Caco-2 (cell line): ENCODE results near the gene B3GALT4. TPM values are rescaled to one million over a fixed set of nuclear protein-coding genes. Genes with fewer than 3 reads are reported as not detected.
A peak's percentile ranks its signal among the peaks of the same experiment; 100 is the strongest.

Experiments
- Bru-seq: library from RNA; stranded (reverse); fragments of 400-500 nt; gene quantifications from one replicate; lab custom pipeline; 2021; lab: Mats Ljungman, UMichigan
- BruChase-seq, 2 experiments: library from RNA; stranded (reverse); fragments of 400-500 nt; gene quantifications; one replicate each; lab custom pipeline; 2021; lab: Mats Ljungman, UMichigan
- BruUV-seq: library from RNA; stranded (reverse); fragments of 400-500 nt; replicated peaks from 2 replicates; lab custom pipeline; 2021; lab: Mats Ljungman, UMichigan
- CTCF ChIA-PET: fragments of 300-600 bp; sonication (Branson Sonifier 250); formaldehyde crosslinking; loops from one replicate; lab custom pipeline; 2022; ENCODE audit warnings: antibody characterized with exemption; lab: Charles Lee
- POLR2A ChIA-PET: fragments of 300-600 bp; sonication (Branson Sonifier 250); formaldehyde crosslinking; loops from one replicate; lab custom pipeline; 2022; ENCODE audit warnings: antibody characterized with exemption; lab: Charles Lee
- DNase-seq, 2 experiments: peaks; one replicate each; pipeline versions ENCODE4 v3.0.0 to v3.0.0-alpha.2; 2020 to 2022
- H3K27me3 ChIP-seq: replicated peaks from 2 replicates; pipeline ENCODE4 v1.6.0; 2011; ENCODE audit warnings: low read length; ENCODE audit not compliant: control insufficient read depth, insufficient read depth
- H3K36me3 ChIP-seq: 2 replicates; pipeline ENCODE4 v1.5.1; 2011; ENCODE audit warnings: low read length; ENCODE audit not compliant: control insufficient read depth, insufficient read depth
- H3K4me1 ChIP-seq: fragments of 250-450 bp; sonication (Bioruptor Pico); 2 replicates; pipeline ENCODE4 v1.5.1; 2020; ENCODE audit warnings: mild to moderate bottlenecking
- H3K4me3 ChIP-seq: 2 replicates; pipeline ENCODE4 v1.5.1; 2011; ENCODE audit warnings: low read depth, mild to moderate bottlenecking, control low read depth, low read length
- H3K9me3 ChIP-seq: fragments of 250-450 bp; sonication (Bioruptor Pico); 2 replicates; pipeline ENCODE4 v1.5.1; 2020; ENCODE audit warnings: mild to moderate bottlenecking, moderate library complexity
- H3K27ac Mint-ChIP-seq: one replicate; pipeline ENCODE4 v1.8.0; 2022; ENCODE audit warnings: mixed read lengths; ENCODE audit not compliant: unreplicated experiment
- H3K27me3 Mint-ChIP-seq: one replicate; pipeline ENCODE4 v1.8.0; 2022; ENCODE audit warnings: mixed read lengths; ENCODE audit not compliant: insufficient read depth, unreplicated experiment
- H3K36me3 Mint-ChIP-seq: one replicate; pipeline ENCODE4 v1.8.0; 2022; ENCODE audit warnings: mild to moderate bottlenecking, mixed read lengths; ENCODE audit not compliant: insufficient read depth, unreplicated experiment
- H3K4me1 Mint-ChIP-seq: one replicate; pipeline ENCODE4 v1.8.0; 2022; ENCODE audit warnings: low read depth, mixed read lengths; ENCODE audit not compliant: unreplicated experiment
- H3K4me3 Mint-ChIP-seq: one replicate; pipeline ENCODE4 v1.8.0; 2022; ENCODE audit warnings: mild to moderate bottlenecking, moderate library complexity, mixed read lengths; ENCODE audit not compliant: unreplicated experiment
- H3K9me3 Mint-ChIP-seq: one replicate; pipeline ENCODE4 v1.8.0; 2022; ENCODE audit warnings: mixed read lengths; ENCODE audit not compliant: unreplicated experiment
- intact Hi-C: fragments of 100-400 bp; cut with micrococcal nuclease; formaldehyde crosslinking; loops from one replicate; pipeline ENCODE4 v1.10.0; 2022; ENCODE audit not compliant: unreplicated experiment
- long read RNA-seq: library from polyadenylated mRNA; stranded (forward); transcript quantifications from one replicate; pipeline ENCODE4 v2.0.0, GENCODE V29; 2022
- total RNA-seq: library from RNA; stranded (reverse); gene quantifications from 2 replicates; pipeline ENCODE4 v1.2.3, GENCODE V29; 2022
- TF ChIP-seq, protein P1 (sequence below), 2 experiments: fragments of 200-600 bp in 1 of 2; IDR thresholded peaks; 1 replicate in 1 of 2; 2 replicates in 1 of 2; pipeline versions ENCODE4 v1.5.1 to v1.8.0; 2011 to 2022; ENCODE audit warnings: antibody characterized with exemption in 1 of 2, control low read depth in 1 of 2, inconsistent platforms in 1 of 2, low read depth in 1 of 2, low read length in 1 of 2, mild to moderate bottlenecking in 1 of 2, moderate library complexity in 1 of 2; ENCODE audit not compliant: insufficient read depth in 1 of 2, severe bottlenecking in 1 of 2, unreplicated experiment in 1 of 2

Gene B3GALT4, protein sequence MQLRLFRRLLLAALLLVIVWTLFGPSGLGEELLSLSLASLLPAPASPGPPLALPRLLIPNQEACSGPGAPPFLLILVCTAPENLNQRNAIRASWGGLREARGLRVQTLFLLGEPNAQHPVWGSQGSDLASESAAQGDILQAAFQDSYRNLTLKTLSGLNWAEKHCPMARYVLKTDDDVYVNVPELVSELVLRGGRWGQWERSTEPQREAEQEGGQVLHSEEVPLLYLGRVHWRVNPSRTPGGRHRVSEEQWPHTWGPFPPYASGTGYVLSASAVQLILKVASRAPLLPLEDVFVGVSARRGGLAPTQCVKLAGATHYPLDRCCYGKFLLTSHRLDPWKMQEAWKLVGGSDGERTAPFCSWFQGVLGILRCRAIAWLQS
- total RNA-seq, result 0.34 and 0.67 TPM in 2 replicates
- Bru-seq, nascent RNA, result percentile 47 among the genes with signal in this experiment
- BruChase-seq, experiment 1, labeled RNA remaining after a 2-hour chase, result percentile 26 among the genes with signal in this experiment
- percentile 24 among the genes with signal in this experiment for BruChase-seq, experiment 2, labeled RNA remaining after a 6-hour chase
- long read RNA-seq, result 0 reads

DNA sequence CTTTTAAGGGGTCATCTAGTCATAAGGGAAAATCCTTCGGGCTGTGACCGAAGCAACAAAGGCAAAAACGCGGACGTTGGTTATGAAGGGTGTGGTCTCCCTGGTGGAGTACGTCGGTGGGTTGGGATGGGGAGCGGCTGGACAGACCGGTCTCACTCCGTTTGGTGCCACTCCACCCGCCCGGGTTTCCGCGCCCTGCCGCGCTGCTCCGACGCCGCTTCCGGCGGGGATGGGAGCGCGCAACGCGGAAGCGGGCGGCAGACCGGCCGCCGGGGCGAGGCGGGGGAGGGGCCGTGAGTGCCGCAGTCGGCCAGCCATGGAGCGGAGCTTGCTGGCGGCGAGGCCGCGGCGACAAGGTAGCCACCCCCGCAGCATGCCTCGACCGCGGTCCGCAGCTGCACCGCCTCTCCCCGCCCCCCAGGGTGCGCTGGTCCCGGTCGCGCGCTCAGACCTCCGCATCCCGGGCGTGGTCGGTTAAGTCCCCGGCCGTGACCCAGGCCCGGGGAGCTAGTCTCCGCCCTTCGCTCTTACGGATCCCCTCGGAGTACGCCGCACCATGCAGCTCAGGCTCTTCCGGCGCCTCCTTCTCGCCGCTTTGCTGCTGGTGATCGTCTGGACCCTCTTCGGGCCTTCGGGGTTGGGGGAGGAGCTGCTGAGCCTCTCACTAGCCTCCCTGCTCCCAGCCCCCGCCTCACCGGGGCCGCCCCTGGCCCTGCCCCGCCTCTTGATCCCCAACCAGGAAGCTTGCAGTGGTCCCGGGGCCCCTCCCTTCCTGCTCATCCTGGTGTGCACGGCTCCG is at the start of gene B3GALT4:
TSS of gene B3GALT4 (plus strand) at position 260 of the 799 bp plus-strand sequence. CDS start at position 557, 297 bp downstream.
- intact Hi-C loops, result no loop called here
- ChIA-PET CTCF (interaction anchor here (1.0 to 1.9 kb wide), 3 partner anchors 12 to 130 kb away, joined by 4 to 8 read pairs (median 4); partner anchors contain the start of genes PFDN6 and WDR46), POLR2A (interaction anchor here (0.6 to 3.0 kb wide), 3 partner anchors 12 to 631 kb away, joined by 3 to 10 read pairs (median 3); partner anchors contain the start of genes PFDN6 and WDR46)
- Histone ChIP-seq H3K9me3 (no peaks in the 10 kb centered on the region), H3K4me1 (peaks cover 18% of the 10 kb centered on the region), H3K36me3 (peaks cover 9% of the 10 kb centered on the region), H3K4me3 (no peak within 1 kb of the TSS), H3K27me3 (no peaks in the 10 kb centered on the region)
- Mint-ChIP-seq H3K4me3 (peak within 1 kb of the TSS; percentile 56), H3K27ac (peak within 1 kb of the TSS; percentile 18), H3K36me3 (peaks cover 86% of the 10 kb centered on the region), H3K27me3 (no peaks in the 10 kb centered on the region), H3K9me3 (no peaks in the 10 kb centered on the region), H3K4me1 (peaks cover 18% of the 10 kb centered on the region)
- no TSS peak for BruUV-seq
- TF ChIP-seq, protein P1, sequence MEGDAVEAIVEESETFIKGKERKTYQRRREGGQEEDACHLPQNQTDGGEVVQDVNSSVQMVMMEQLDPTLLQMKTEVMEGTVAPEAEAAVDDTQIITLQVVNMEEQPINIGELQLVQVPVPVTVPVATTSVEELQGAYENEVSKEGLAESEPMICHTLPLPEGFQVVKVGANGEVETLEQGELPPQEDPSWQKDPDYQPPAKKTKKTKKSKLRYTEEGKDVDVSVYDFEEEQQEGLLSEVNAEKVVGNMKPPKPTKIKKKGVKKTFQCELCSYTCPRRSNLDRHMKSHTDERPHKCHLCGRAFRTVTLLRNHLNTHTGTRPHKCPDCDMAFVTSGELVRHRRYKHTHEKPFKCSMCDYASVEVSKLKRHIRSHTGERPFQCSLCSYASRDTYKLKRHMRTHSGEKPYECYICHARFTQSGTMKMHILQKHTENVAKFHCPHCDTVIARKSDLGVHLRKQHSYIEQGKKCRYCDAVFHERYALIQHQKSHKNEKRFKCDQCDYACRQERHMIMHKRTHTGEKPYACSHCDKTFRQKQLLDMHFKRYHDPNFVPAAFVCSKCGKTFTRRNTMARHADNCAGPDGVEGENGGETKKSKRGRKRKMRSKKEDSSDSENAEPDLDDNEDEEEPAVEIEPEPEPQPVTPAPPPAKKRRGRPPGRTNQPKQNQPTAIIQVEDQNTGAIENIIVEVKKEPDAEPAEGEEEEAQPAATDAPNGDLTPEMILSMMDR (IDR thresholded peaks at IDR 0.05; ENCODE audit: insufficient read depth in 1 of 2, low read depth in 1 of 2, low read length in 1 of 2, severe bottlenecking in 1 of 2, unreplicated experiment in 1 of 2), result peak; percentile 10 to 44
- DNase-seq, result peak in 1 of 2 experiments; percentile 55

DNA sequence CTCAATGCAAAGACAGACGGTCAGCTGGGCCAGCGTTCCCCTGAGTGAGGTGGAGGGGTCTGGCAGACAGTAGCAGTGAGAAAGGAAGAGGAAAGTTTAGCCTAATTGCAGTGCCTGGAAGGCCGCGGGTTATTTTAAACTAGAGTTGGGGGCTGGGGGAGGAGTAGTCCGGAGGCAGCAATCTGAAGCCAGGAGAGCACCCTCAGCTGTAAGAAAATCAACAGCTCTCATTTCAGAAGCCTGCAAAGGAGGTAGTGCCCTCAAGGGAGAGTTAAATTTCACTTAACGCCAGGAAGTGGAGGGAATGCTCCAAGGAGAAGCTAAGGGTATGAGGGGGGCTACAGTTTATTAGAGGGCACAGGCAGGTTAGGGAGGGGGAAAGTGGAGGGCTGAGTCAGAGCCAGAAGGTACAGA is 41.7 kb upstream of the B3GALT4 start:
- peaks cover 20% of the 10 kb centered on the region for H3K27me3 Mint-ChIP-seq
- no peaks in the 10 kb centered on the region for H3K4me1 ChIP-seq
- H3K4me3 Mint-ChIP-seq, result no peak overlapping the region
- H3K36me3 ChIP-seq, result no peaks in the 10 kb centered on the region
- ChIA-PET CTCF (no interaction called here), POLR2A (no interaction called here)
- H3K9me3 Mint-ChIP-seq, result no peaks in the 10 kb centered on the region
- BruUV-seq, result no TSS peak
- no peaks in the 10 kb centered on the region for H3K27me3 ChIP-seq
- DNase-seq, result no peak
- TF ChIP-seq, protein P1 (IDR thresholded peaks at IDR 0.05; ENCODE audit: insufficient read depth in 1 of 2, low read depth in 1 of 2, low read length in 1 of 2, severe bottlenecking in 1 of 2, unreplicated experiment in 1 of 2), result no peak
- intact Hi-C loops, result no loop called here
- H3K9me3 ChIP-seq, result no peaks in the 10 kb centered on the region
- H3K27ac Mint-ChIP-seq, result no peak overlapping the region
- no peaks in the 10 kb centered on the region for H3K36me3 Mint-ChIP-seq
- no peak overlapping the region for H3K4me3 ChIP-seq
- H3K4me1 Mint-ChIP-seq, result no peaks in the 10 kb centered on the region

DNA sequence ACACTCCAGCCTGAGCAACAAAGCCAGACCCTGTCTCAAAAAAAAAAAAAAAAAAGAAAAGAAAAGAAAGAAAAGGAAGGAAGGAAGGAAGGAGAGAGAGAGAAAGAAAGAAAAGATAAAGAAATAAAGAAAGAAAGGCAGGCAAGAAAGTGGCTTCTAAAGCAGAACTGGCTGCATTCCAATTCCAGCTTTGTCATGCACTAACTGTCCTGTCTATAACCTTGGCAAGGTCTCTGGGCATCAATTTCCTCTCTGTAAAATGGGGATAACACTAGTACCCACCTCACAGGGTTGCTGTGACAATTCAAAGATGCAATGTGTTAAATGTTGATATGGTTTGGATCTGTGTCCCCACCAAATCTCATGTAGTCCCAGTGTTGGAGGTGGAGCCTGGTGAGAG is 40.6 kb upstream of the B3GALT4 start:
- ChIA-PET POLR2A (no interaction called here), CTCF (interaction anchor here (0.7 kb wide), 1 partner anchor 77 kb away, joined by 5 read pairs; no protein-coding TSS in a partner anchor)
- H3K4me3 ChIP-seq, result no peak overlapping the region
- TF ChIP-seq, protein P1 (IDR thresholded peaks at IDR 0.05; ENCODE audit: insufficient read depth in 1 of 2, low read depth in 1 of 2, low read length in 1 of 2, severe bottlenecking in 1 of 2, unreplicated experiment in 1 of 2), result no peak
- no peaks in the 10 kb centered on the region for H3K27me3 ChIP-seq
- Mint-ChIP-seq H3K4me1 (no peaks in the 10 kb centered on the region), H3K4me3 (no peak overlapping the region), H3K27ac (no peak overlapping the region), H3K36me3 (no peaks in the 10 kb centered on the region), H3K27me3 (peaks cover 23% of the 10 kb centered on the region), H3K9me3 (no peaks in the 10 kb centered on the region)
- no TSS peak for BruUV-seq
- H3K4me1 ChIP-seq, result no peaks in the 10 kb centered on the region
- DNase-seq, result no peak
- H3K36me3 ChIP-seq, result no peaks in the 10 kb centered on the region
- intact Hi-C loops, result no loop called here
- no peaks in the 10 kb centered on the region for H3K9me3 ChIP-seq
